Activated CD4-positive, alpha-beta T cell treated with anti-CD3 and anti-CD28 coated beads, Interleukin-2, Interleukin-4, amounts not matched to agents 100 ng/mL and 50 ng/mL, durations not matched to agents 16 hours and 8 hours (primary cell): ENCODE data around the gene RCN1.

ENCODE experiments used
- DNase-seq: peaks from one replicate; pipeline ENCODE4 v3.0.0-alpha.2; 2020; ENCODE audit warnings: low spot score

The RCN1 gene

GRCh38 chr11:32153747-32154146 lies 62.9 kb downstream of the RCN1 start:
- DNase-seq = no peak

- peak; percentile 2 for DNase-seq
Measured at GRCh38 chr11:32154275-32154674, 63.4 kb downstream of the RCN1 start.
